Activated naive CD8-positive, alpha-beta T cell treated with anti-CD3 and anti-CD28 coated beads, Interleukin-2, amount 50 U/mL, for 24 hours (primary cell): ENCODE measurements around the gene SERPINA3.

Experiments used
- ATAC-seq: fragments of 150-1000 bp; cut with Tn5 transposase; one replicate; pipeline ENCODE4 v1.10.0; 2021
- DNase-seq: peaks from one replicate; pipeline ENCODE4 v3.0.0; 2021
- H3K27ac Mint-ChIP-seq: one replicate; pipeline ENCODE4 v1.8.0; 2021; ENCODE audit warnings: mild to moderate bottlenecking, mixed read lengths
- H3K27me3 Mint-ChIP-seq: one replicate; pipeline ENCODE4 v1.8.0; 2021; ENCODE audit warnings: mixed read lengths
- H3K36me3 Mint-ChIP-seq: one replicate; pipeline ENCODE4 v1.8.0; 2021; ENCODE audit warnings: low read depth, mixed read lengths
- H3K4me1 Mint-ChIP-seq: one replicate; pipeline ENCODE4 v1.8.0; 2021; ENCODE audit warnings: mixed read lengths
- H3K4me3 Mint-ChIP-seq: one replicate; pipeline ENCODE4 v1.8.0; 2021; ENCODE audit warnings: mild to moderate bottlenecking, moderate library complexity, mixed read lengths
- H3K9me3 Mint-ChIP-seq: one replicate; pipeline ENCODE4 v1.8.0; 2021; ENCODE audit warnings: mixed read lengths

SERPINA3 gene

GRCh38 chr14:94641632-94641955, 29.4 kb downstream of the SERPINA3 start:
- Mint-ChIP-seq H3K9me3 (peaks cover 7% of the 10 kb centered on the region), H3K4me1 (no peaks in the 10 kb centered on the region), H3K36me3 (no peaks in the 10 kb centered on the region), H3K27me3 (no peaks in the 10 kb centered on the region), H3K27ac (no peak overlapping the region), H3K4me3 (no peak overlapping the region)
- no peak for ATAC-seq
- DNase-seq, result no peak

GRCh38 chr14:94643316-94644101, 31.3 kb downstream of the SERPINA3 start:
- Mint-ChIP-seq H3K27me3 (peaks cover 1% of the 10 kb centered on the region), H3K4me3 (no peak overlapping the region), H3K36me3 (no peaks in the 10 kb centered on the region), H3K4me1 (no peaks in the 10 kb centered on the region), H3K27ac (no peak overlapping the region), H3K9me3 (peaks cover 7% of the 10 kb centered on the region)
- ATAC-seq, result peak; percentile 30
- DNase-seq, result no peak

- Mint-ChIP-seq H3K9me3 (peaks cover 7% of the 10 kb centered on the region), H3K27ac (no peak overlapping the region), H3K4me3 (no peak overlapping the region), H3K36me3 (no peaks in the 10 kb centered on the region), H3K27me3 (peaks cover 1% of the 10 kb centered on the region), H3K4me1 (no peaks in the 10 kb centered on the region)
- no peak for ATAC-seq
- DNase-seq, result no peak
Measured at GRCh38 chr14:94644102-94644535, 31.9 kb downstream of the SERPINA3 start.

- H3K4me1 Mint-ChIP-seq, result no peaks in the 10 kb centered on the region
- H3K27ac Mint-ChIP-seq, result no peak overlapping the region
- H3K4me3 Mint-ChIP-seq, result no peak overlapping the region
- no peaks in the 10 kb centered on the region for H3K36me3 Mint-ChIP-seq
- H3K27me3 Mint-ChIP-seq, result peaks cover 1% of the 10 kb centered on the region
- H3K9me3 Mint-ChIP-seq, result peaks cover 7% of the 10 kb centered on the region
- DNase-seq (no peak), ATAC-seq (no peak)
Measured at GRCh38 chr14:94646066-94646465, 33.9 kb downstream of the SERPINA3 start.

- Mint-ChIP-seq H3K4me3 (no peak overlapping the region), H3K4me1 (no peaks in the 10 kb centered on the region)
- ATAC-seq, result no peak
Measured at GRCh38 chr14:94646481-94646880, 34.3 kb downstream of the SERPINA3 start.

GRCh38 chr14:94648801-94649200, 36.6 kb downstream of the SERPINA3 start:
- Mint-ChIP-seq H3K9me3 (peaks cover 7% of the 10 kb centered on the region), H3K27me3 (peaks cover 1% of the 10 kb centered on the region), H3K4me3 (no peak overlapping the region), H3K27ac (no peak overlapping the region), H3K4me1 (no peaks in the 10 kb centered on the region), H3K36me3 (no peaks in the 10 kb centered on the region)
- DNase-seq, result no peak
- ATAC-seq, result no peak

More at GRCh38 chr14:94646481-94646880, 34.3 kb downstream of the SERPINA3 start:
- Mint-ChIP-seq H3K9me3 (peaks cover 7% of the 10 kb centered on the region), H3K27ac (no peak overlapping the region), H3K36me3 (no peaks in the 10 kb centered on the region), H3K27me3 (peaks cover 1% of the 10 kb centered on the region)
- DNase-seq, result no peak

- H3K4me1 Mint-ChIP-seq, result no peaks in the 10 kb centered on the region
- no peak overlapping the region for H3K27ac Mint-ChIP-seq
- peaks cover 7% of the 10 kb centered on the region for H3K9me3 Mint-ChIP-seq
- H3K27me3 Mint-ChIP-seq, result peaks cover 1% of the 10 kb centered on the region
- no peak overlapping the region for H3K4me3 Mint-ChIP-seq
- no peak for ATAC-seq
- DNase-seq, result no peak
- no peaks in the 10 kb centered on the region for H3K36me3 Mint-ChIP-seq
Measured at GRCh38 chr14:94649543-94650443, 37.6 kb downstream of the SERPINA3 start.

- Mint-ChIP-seq H3K27me3 (peaks cover 1% of the 10 kb centered on the region), H3K9me3 (peaks cover 7% of the 10 kb centered on the region), H3K4me1 (no peaks in the 10 kb centered on the region), H3K27ac (no peak overlapping the region), H3K36me3 (no peaks in the 10 kb centered on the region), H3K4me3 (no peak overlapping the region)
- DNase-seq (no peak), ATAC-seq (no peak)
Measured at GRCh38 chr14:94650444-94650775, 38.2 kb downstream of the SERPINA3 start.

- no peaks in the 10 kb centered on the region for H3K36me3 Mint-ChIP-seq
- ATAC-seq (no peak), DNase-seq (no peak)
- peaks cover under 1% of the 10 kb centered on the region for H3K9me3 Mint-ChIP-seq
- H3K4me1 Mint-ChIP-seq, result no peaks in the 10 kb centered on the region
- no peak overlapping the region for H3K4me3 Mint-ChIP-seq
- peaks cover 1% of the 10 kb centered on the region for H3K27me3 Mint-ChIP-seq
- no peak overlapping the region for H3K27ac Mint-ChIP-seq
Measured at GRCh38 chr14:94650806-94651805, 38.9 kb downstream of the SERPINA3 start.

- ATAC-seq (no peak), DNase-seq (no peak)
- H3K27ac Mint-ChIP-seq, result no peak overlapping the region
- no peaks in the 10 kb centered on the region for H3K9me3 Mint-ChIP-seq
- no peaks in the 10 kb centered on the region for H3K4me1 Mint-ChIP-seq
- no peak overlapping the region for H3K4me3 Mint-ChIP-seq
- no peaks in the 10 kb centered on the region for H3K36me3 Mint-ChIP-seq
- H3K27me3 Mint-ChIP-seq, result peaks cover under 1% of the 10 kb centered on the region
Measured at GRCh38 chr14:94653321-94653720, 41.1 kb downstream of the SERPINA3 start.

GRCh38 chr14:94654071-94654861, 42.1 kb downstream of the SERPINA3 start:
- no peak overlapping the region for H3K4me3 Mint-ChIP-seq
- no peaks in the 10 kb centered on the region for H3K4me1 Mint-ChIP-seq
- no peaks in the 10 kb centered on the region for H3K27me3 Mint-ChIP-seq
- no peak for DNase-seq
- no peaks in the 10 kb centered on the region for H3K36me3 Mint-ChIP-seq
- H3K9me3 Mint-ChIP-seq, result no peaks in the 10 kb centered on the region
- ATAC-seq, result no peak
- no peak overlapping the region for H3K27ac Mint-ChIP-seq

- no peaks in the 10 kb centered on the region for H3K9me3 Mint-ChIP-seq
- H3K27me3 Mint-ChIP-seq, result no peaks in the 10 kb centered on the region
- H3K27ac Mint-ChIP-seq, result no peak overlapping the region
- DNase-seq (no peak), ATAC-seq (no peak)
- H3K4me1 Mint-ChIP-seq, result no peaks in the 10 kb centered on the region
- H3K4me3 Mint-ChIP-seq, result no peak overlapping the region
- H3K36me3 Mint-ChIP-seq, result no peaks in the 10 kb centered on the region
Measured at GRCh38 chr14:94655169-94655710, 43.0 kb downstream of the SERPINA3 start.

GRCh38 chr14:94656043-94656442, 43.9 kb downstream of the SERPINA3 start:
- Mint-ChIP-seq H3K27me3 (peaks cover 5% of the 10 kb centered on the region), H3K36me3 (no peaks in the 10 kb centered on the region), H3K4me1 (no peaks in the 10 kb centered on the region), H3K27ac (no peak overlapping the region), H3K4me3 (no peak overlapping the region), H3K9me3 (no peaks in the 10 kb centered on the region)
- ATAC-seq (no peak), DNase-seq (no peak)
